WTC11 (cell line): ENCODE data around the gene NPPA. TPM values are rescaled to one million over a fixed set of nuclear protein-coding genes. Genes with fewer than 3 reads are reported as not detected.

Source experiments
- ATAC-seq: fragments of 200-7000 bp; cut with Tn5 transposase; 2 replicates; pipeline ENCODE4 v1.10.0; 2021; ENCODE audit warnings: mild to moderate bottlenecking, moderate library complexity
- CTCF ChIA-PET: fragments of 300-600 bp; sonication (Branson Sonifier 250); formaldehyde crosslinking; loops from one replicate; lab custom pipeline; 2021; ENCODE audit warnings: antibody characterized with exemption; lab: Charles Lee
- POLR2A ChIA-PET: fragments of 350-600 bp; sonication (Branson Sonifier 250); formaldehyde crosslinking; loops from one replicate; lab custom pipeline; 2021; ENCODE audit warnings: antibody characterized with exemption; lab: Charles Lee
- DNase-seq: peaks from one replicate; pipeline ENCODE4 v3.0.0; 2021; ENCODE audit warnings: low spot score
- H3K27ac Mint-ChIP-seq: 2 replicates; pipeline ENCODE4 v1.8.0; 2021; ENCODE audit warnings: mixed read lengths
- H3K27me3 Mint-ChIP-seq: 2 replicates; pipeline ENCODE4 v1.8.0; 2021; ENCODE audit warnings: low read depth, mild to moderate bottlenecking, moderate library complexity, mixed read lengths
- H3K36me3 Mint-ChIP-seq: 2 replicates; pipeline ENCODE4 v1.8.0; 2021; ENCODE audit warnings: mixed read lengths
- H3K4me1 Mint-ChIP-seq: 2 replicates; pipeline ENCODE4 v1.8.0; 2022; ENCODE audit warnings: mixed read lengths
- H3K4me3 Mint-ChIP-seq: 2 replicates; pipeline ENCODE4 v1.8.0; 2021; ENCODE audit warnings: mild to moderate bottlenecking, moderate library complexity, mixed read lengths
- H3K9me3 Mint-ChIP-seq: 2 replicates; pipeline ENCODE4 v1.8.0; 2021; ENCODE audit warnings: mixed read lengths
- ATF1 ChIP-seq: sonication (generic); formaldehyde crosslinking; IDR thresholded peaks from 2 replicates; pipeline ENCODE4 v1.8.1; 2023; ENCODE audit warnings: mild to moderate bottlenecking, moderate library complexity, missing genetic modification reagents
- E2F1 ChIP-seq: sonication (generic); formaldehyde crosslinking; IDR thresholded peaks from 2 replicates; pipeline ENCODE4 v1.8.0; 2022; ENCODE audit warnings: mild to moderate bottlenecking, missing genetic modification reagents
- E2F4 ChIP-seq: sonication (generic); formaldehyde crosslinking; IDR thresholded peaks from 2 replicates; pipeline ENCODE4 v1.8.1; 2022; ENCODE audit warnings: low read depth, mild to moderate bottlenecking, moderate library complexity, missing genetic modification reagents, borderline replicate concordance
- MYBL2 ChIP-seq: sonication (generic); formaldehyde crosslinking; IDR thresholded peaks from 2 replicates; pipeline ENCODE4 v1.8.1; 2023; ENCODE audit warnings: mild to moderate bottlenecking, moderate library complexity, missing genetic modification reagents
- NFYB ChIP-seq: sonication (generic); formaldehyde crosslinking; conservative IDR thresholded peaks from 2 replicates; pipeline ENCODE4 v1.8.0; 2022; ENCODE audit warnings: low read depth, missing genetic modification reagents
- RELA ChIP-seq: sonication (generic); formaldehyde crosslinking; IDR thresholded peaks from 2 replicates; pipeline ENCODE4 v1.8.1; 2022; ENCODE audit warnings: missing genetic modification reagents, mild to moderate bottlenecking, borderline replicate concordance
- SP1 ChIP-seq: sonication (generic); formaldehyde crosslinking; conservative IDR thresholded peaks from 2 replicates; pipeline ENCODE4 v1.8.1; 2022; ENCODE audit warnings: missing genetic modification reagents
- TP53 ChIP-seq: sonication (generic); formaldehyde crosslinking; IDR thresholded peaks from 2 replicates; pipeline ENCODE4 v1.8.1; 2023; ENCODE audit warnings: mild to moderate bottlenecking, missing genetic modification reagents
- USF2 ChIP-seq: sonication (generic); formaldehyde crosslinking; IDR thresholded peaks from 2 replicates; pipeline ENCODE4 v1.8.1; 2023; ENCODE audit warnings: mild to moderate bottlenecking, missing genetic modification reagents, moderate library complexity
- ZBTB43 ChIP-seq: sonication (generic); formaldehyde crosslinking; IDR thresholded peaks from 2 replicates; pipeline ENCODE4 v1.8.1; 2023; ENCODE audit warnings: mild to moderate bottlenecking, missing genetic modification reagents
- ZNF317 ChIP-seq: sonication (generic); formaldehyde crosslinking; IDR thresholded peaks from 2 replicates; pipeline ENCODE4 v1.8.1; 2023; ENCODE audit warnings: low read depth, mild to moderate bottlenecking, moderate library complexity, missing genetic modification reagents, borderline replicate concordance
- ZNF532 ChIP-seq: fragments of 250-450 bp; sonication (Bioruptor Pico); IDR thresholded peaks from 2 replicates; pipeline ENCODE4 v1.9.0; 2021; ENCODE audit warnings: mild to moderate bottlenecking, borderline replicate concordance
- total RNA-seq: library from RNA; stranded (reverse); gene quantifications from 3 replicates; pipeline ENCODE4 v1.2.3, GENCODE V29; 2021
- TF ChIP-seq, protein P1 (sequence below): sonication (generic); formaldehyde crosslinking; IDR thresholded peaks from 2 replicates; pipeline ENCODE4 v1.8.0; 2022; ENCODE audit warnings: mild to moderate bottlenecking, missing genetic modification reagents
- TF ChIP-seq, protein P2 (sequence below): sonication (generic); formaldehyde crosslinking; IDR thresholded peaks from 2 replicates; pipeline ENCODE4 v1.8.0; 2023; ENCODE audit warnings: mild to moderate bottlenecking, missing genetic modification reagents

The NPPA gene
- total RNA-seq, 1 experiment from 2014 or later: not detected

- H3K9me3 Mint-ChIP-seq: no peaks in the 10 kb centered on the region
- peak overlapping the region; percentile 99 for H3K27ac Mint-ChIP-seq
- DNase-seq: no peak
- H3K27me3 Mint-ChIP-seq: no peaks in the 10 kb centered on the region
- CTCF ChIA-PET: interaction anchor here (1.2 to 3.4 kb wide), 5 partner anchors 21 to 161 kb away, joined by 3 to 17 read pairs (median 5); no protein-coding TSS in a partner anchor
- peaks cover 19% of the 10 kb centered on the region for H3K36me3 Mint-ChIP-seq
- H3K4me1 Mint-ChIP-seq: peaks cover 57% of the 10 kb centered on the region
- H3K4me3 Mint-ChIP-seq: peak overlapping the region; percentile 99
- TF ChIP-seq, protein P1, sequence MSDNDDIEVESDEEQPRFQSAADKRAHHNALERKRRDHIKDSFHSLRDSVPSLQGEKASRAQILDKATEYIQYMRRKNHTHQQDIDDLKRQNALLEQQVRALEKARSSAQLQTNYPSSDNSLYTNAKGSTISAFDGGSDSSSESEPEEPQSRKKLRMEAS (CRISPR knock-in tag): 0 out of 2 replicates have a peak, but pooled peaks have one; percentile 2
- TF ChIP-seq TP53 (CRISPR knock-in tag): no peak
- TF ChIP-seq E2F4 (CRISPR knock-in tag): no peak
- TF ChIP-seq, all 79 proteins: peak for 1
- ATAC-seq: peak; percentile 4
- POLR2A ChIA-PET: interaction anchor here (0.6 to 1.5 kb wide), 4 partner anchors 19 to 486 kb away, joined by 3 to 8 read pairs (median 4); partner anchors contain the start of gene PLOD1
Measured at GRCh38 chr1:11806307-11806936, 41.2 kb downstream of the NPPA start.

DNA sequence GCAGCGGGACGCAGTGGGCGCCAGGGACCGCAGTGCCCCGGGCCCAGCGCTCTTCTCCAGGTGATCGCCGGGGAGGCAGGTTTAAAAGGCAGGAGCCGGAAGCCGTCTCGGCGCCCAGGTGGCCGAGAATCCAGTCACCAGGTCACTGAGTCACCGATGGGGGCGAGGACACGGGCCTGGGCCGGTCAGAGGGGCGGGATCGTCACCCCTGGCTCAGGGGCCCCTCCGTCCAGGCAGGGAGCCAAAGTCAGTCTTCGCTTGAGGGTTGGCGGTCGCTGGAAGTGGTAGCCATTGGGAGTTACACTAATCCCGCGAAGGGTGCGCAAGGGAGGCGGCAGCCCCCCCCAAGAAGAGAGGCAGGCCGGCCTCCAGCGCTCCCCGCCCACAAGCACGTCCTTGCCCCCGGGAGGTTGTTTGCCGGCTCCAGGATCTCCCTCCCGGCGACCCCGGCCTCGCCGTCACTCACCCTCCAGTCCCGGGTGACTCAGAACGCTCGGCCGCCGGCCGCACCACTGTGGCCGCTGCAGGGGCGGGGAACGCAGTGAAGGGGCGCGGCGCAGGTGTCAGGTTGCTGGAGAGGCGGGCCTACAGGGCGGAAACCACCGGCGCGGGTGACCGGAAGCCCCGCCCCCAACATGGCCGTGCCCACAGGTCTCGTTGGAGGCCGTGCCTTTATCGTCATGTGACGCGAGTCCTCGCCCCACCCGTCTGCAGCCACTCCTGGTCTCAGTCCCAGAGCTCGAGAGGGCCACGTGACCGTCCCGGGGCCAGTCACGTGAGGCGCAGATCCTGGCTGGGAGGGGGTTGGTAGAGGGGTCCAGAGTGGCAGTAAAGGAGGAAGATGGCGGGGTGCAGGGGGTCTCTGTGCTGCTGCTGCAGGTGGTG, 41.9 kb downstream of the NPPA start, which contains the start of the genes CLCN6 and MTHFR:
TSS of gene CLCN6 (plus strand) at position 770 of the 885 bp plus-strand sequence. CDS start at position 842, 72 bp downstream.
TSS of gene MTHFR (minus strand) at position 543 of the 885 bp plus-strand sequence. CDS start 2,848 bp downstream, outside the sequence.
- POLR2A ChIA-PET: interaction anchor here (0.6 to 1.5 kb wide), 4 partner anchors 19 to 487 kb away, joined by 3 to 8 read pairs (median 4); partner anchors contain the start of gene PLOD1
- ATAC-seq: peak; percentile 83
- H3K4me1 Mint-ChIP-seq: peaks cover 57% of the 10 kb centered on the region
- no peak for TF ChIP-seq ZNF532
- TF ChIP-seq, protein P2, sequence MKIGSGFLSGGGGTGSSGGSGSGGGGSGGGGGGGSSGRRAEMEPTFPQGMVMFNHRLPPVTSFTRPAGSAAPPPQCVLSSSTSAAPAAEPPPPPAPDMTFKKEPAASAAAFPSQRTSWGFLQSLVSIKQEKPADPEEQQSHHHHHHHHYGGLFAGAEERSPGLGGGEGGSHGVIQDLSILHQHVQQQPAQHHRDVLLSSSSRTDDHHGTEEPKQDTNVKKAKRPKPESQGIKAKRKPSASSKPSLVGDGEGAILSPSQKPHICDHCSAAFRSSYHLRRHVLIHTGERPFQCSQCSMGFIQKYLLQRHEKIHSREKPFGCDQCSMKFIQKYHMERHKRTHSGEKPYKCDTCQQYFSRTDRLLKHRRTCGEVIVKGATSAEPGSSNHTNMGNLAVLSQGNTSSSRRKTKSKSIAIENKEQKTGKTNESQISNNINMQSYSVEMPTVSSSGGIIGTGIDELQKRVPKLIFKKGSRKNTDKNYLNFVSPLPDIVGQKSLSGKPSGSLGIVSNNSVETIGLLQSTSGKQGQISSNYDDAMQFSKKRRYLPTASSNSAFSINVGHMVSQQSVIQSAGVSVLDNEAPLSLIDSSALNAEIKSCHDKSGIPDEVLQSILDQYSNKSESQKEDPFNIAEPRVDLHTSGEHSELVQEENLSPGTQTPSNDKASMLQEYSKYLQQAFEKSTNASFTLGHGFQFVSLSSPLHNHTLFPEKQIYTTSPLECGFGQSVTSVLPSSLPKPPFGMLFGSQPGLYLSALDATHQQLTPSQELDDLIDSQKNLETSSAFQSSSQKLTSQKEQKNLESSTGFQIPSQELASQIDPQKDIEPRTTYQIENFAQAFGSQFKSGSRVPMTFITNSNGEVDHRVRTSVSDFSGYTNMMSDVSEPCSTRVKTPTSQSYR (CRISPR knock-in tag): peak; percentile 55; the same call in 1 of the 2 replicates
- peak; percentile 68 for TF ChIP-seq NFYB
- no peak for TF ChIP-seq ZNF317
- no peak for TF ChIP-seq ATF1 (CRISPR knock-in tag)
- TF ChIP-seq RELA: no peak
- TF ChIP-seq ZBTB43: peak; percentile 88
- peak; percentile 72 for TF ChIP-seq MYBL2 (CRISPR knock-in tag)
- peak; percentile 100 for TF ChIP-seq USF2 (CRISPR knock-in tag)
- TF ChIP-seq SP1 (CRISPR knock-in tag): peak; percentile 99
- TF ChIP-seq E2F1 (CRISPR knock-in tag): 0 out of 2 replicates have a peak, but pooled peaks have one; percentile 3

More for the DNA sequence above, 41.9 kb downstream of the NPPA start, which contains the start of the genes CLCN6 and MTHFR:
- peaks cover 25% of the 10 kb centered on the region for H3K36me3 Mint-ChIP-seq
- peak; percentile 100 for DNase-seq
- CTCF ChIA-PET: interaction anchor here (1.2 to 4.3 kb wide), 6 partner anchors 19 to 161 kb away, joined by 3 to 98 read pairs (median 5); no protein-coding TSS in a partner anchor
- H3K27ac Mint-ChIP-seq: peak within 1 kb of the TSS; percentile 99
- peak within 1 kb of the TSS; percentile 99 for H3K4me3 Mint-ChIP-seq
- H3K27me3 Mint-ChIP-seq: no peaks in the 10 kb centered on the region
- no peaks in the 10 kb centered on the region for H3K9me3 Mint-ChIP-seq
